ENCODE measurements around the gene PLCB3.

DNA sequence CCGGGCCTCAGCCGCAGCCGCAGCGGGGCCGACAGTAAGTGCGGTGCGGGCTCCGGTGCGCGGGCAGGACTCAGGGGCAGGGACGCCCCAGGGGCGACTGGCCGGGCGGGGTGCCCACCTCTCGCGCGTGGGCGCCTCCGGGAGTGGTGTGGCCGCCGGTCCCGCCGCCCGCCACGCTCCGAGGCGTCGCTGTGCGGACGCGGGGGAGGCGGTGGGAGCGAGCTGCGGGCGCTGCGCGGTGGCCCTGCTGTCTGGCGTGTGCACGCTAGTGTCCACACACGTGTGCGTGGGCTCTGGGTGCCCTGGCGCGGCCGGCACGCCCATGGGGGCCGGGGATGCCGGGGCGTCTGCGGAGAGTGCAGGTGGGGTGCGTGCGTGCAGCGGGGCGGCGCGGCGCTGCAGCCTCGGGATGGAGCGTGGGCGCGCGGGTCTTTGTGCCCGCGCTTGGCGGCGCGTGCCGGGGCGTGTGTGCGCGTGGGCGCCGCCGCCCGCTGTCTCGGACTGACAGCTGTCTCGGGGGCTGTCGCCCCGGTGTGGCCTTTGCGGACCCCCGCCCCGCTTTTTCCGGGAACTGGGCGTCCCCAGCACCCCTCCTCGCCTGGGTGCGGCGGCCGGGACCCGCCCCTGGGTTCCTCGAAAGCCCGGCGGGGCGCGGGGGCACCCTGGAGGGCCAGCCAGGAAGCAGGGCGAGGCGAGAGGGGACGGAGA, 40.6 kb downstream of the PLCB3 start:
- no peak for TF ChIP-seq REST (IDR thresholded peaks at IDR 0.05; ENCODE audit: unreplicated experiment)
- TF ChIP-seq, protein P1, sequence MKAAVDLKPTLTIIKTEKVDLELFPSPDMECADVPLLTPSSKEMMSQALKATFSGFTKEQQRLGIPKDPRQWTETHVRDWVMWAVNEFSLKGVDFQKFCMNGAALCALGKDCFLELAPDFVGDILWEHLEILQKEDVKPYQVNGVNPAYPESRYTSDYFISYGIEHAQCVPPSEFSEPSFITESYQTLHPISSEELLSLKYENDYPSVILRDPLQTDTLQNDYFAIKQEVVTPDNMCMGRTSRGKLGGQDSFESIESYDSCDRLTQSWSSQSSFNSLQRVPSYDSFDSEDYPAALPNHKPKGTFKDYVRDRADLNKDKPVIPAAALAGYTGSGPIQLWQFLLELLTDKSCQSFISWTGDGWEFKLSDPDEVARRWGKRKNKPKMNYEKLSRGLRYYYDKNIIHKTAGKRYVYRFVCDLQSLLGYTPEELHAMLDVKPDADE (IDR thresholded peaks at IDR 0.05): no peak
- TF ChIP-seq, protein P2, sequence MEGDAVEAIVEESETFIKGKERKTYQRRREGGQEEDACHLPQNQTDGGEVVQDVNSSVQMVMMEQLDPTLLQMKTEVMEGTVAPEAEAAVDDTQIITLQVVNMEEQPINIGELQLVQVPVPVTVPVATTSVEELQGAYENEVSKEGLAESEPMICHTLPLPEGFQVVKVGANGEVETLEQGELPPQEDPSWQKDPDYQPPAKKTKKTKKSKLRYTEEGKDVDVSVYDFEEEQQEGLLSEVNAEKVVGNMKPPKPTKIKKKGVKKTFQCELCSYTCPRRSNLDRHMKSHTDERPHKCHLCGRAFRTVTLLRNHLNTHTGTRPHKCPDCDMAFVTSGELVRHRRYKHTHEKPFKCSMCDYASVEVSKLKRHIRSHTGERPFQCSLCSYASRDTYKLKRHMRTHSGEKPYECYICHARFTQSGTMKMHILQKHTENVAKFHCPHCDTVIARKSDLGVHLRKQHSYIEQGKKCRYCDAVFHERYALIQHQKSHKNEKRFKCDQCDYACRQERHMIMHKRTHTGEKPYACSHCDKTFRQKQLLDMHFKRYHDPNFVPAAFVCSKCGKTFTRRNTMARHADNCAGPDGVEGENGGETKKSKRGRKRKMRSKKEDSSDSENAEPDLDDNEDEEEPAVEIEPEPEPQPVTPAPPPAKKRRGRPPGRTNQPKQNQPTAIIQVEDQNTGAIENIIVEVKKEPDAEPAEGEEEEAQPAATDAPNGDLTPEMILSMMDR (conservative IDR thresholded peaks at IDR 0.05; ENCODE audit: low read depth in 2 of 2): no peak
- peak; percentile 79 for TF ChIP-seq EZH2 (IDR thresholded peaks at IDR 0.05; ENCODE audit: low read depth, unreplicated experiment)
- no peak for TF ChIP-seq POLR2AphosphoS5 (IDR thresholded peaks at IDR 0.05; ENCODE audit: low read depth)
- TF ChIP-seq STAT1 (IDR thresholded peaks at IDR 0.05; ENCODE audit: unreplicated experiment): no peak
- TF ChIP-seq JUNB (IDR thresholded peaks at IDR 0.05; ENCODE audit: unreplicated experiment): no peak
